ENCODE results near the gene GAB1.

DNA sequence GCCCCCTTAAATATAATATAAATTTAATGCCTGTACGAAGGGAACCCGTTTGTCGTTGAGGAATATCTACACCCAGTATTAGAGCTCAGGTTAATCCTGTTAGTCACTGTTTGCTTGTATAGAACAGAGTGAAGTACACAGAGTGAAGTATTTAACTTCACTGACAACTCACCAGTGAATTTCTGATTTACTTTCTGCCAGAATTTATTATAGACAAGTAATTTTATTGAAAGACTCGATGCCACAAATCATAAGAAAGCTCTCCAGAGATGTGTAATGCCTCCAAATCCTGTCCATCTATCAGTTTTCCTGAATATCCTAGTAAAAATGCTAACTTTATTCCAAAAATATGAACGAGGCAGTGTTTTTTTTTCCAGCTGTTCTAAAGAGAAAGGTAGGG lies 1.6 kb downstream of the GAB1 start:
- TF ChIP-seq, protein P1, sequence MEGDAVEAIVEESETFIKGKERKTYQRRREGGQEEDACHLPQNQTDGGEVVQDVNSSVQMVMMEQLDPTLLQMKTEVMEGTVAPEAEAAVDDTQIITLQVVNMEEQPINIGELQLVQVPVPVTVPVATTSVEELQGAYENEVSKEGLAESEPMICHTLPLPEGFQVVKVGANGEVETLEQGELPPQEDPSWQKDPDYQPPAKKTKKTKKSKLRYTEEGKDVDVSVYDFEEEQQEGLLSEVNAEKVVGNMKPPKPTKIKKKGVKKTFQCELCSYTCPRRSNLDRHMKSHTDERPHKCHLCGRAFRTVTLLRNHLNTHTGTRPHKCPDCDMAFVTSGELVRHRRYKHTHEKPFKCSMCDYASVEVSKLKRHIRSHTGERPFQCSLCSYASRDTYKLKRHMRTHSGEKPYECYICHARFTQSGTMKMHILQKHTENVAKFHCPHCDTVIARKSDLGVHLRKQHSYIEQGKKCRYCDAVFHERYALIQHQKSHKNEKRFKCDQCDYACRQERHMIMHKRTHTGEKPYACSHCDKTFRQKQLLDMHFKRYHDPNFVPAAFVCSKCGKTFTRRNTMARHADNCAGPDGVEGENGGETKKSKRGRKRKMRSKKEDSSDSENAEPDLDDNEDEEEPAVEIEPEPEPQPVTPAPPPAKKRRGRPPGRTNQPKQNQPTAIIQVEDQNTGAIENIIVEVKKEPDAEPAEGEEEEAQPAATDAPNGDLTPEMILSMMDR (IDR thresholded peaks at IDR 0.05), result no peak
- TF ChIP-seq POLR2A (IDR thresholded peaks at IDR 0.05) (no peak), EP300 (IDR thresholded peaks at IDR 0.05) (no peak)

Data from ovary (tissue), 3 donors.